NB4 (cell line): ENCODE data around the gene DGKI.

Experiments used
- CTCF ChIP-seq: IDR thresholded peaks from one replicate; pipeline ENCODE4 v1.5.1; 2012; ENCODE audit warnings: low read depth, low read length
- TF ChIP-seq, protein P1 (sequence below): IDR thresholded peaks from 2 replicates; pipeline ENCODE4 v1.6.1; 2011; ENCODE audit warnings: low read depth, low read length

- no peak for TF ChIP-seq CTCF
- TF ChIP-seq, protein P1, sequence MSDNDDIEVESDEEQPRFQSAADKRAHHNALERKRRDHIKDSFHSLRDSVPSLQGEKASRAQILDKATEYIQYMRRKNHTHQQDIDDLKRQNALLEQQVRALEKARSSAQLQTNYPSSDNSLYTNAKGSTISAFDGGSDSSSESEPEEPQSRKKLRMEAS = no peak
Observed at GRCh38 chr7:137373507-137373906, 473.3 kb downstream of the DGKI start.
